Liver (tissue), 9 donors: ENCODE data around the gene NBAS. TPM values are rescaled to one million over a fixed set of nuclear protein-coding genes. Genes with fewer than 3 reads are reported as not detected.

ENCODE experiments used
- DNase-seq: peaks from one replicate; pipeline ENCODE4 v3.0.0-alpha.2; 2017; ENCODE audit warnings: low spot score
- H3K27ac ChIP-seq, 2 donors: one replicate each; pipeline ENCODE4 v1.7.0; 2013; ENCODE audit warnings: inconsistent platforms in 2 of 2, low read length in 2 of 2, control low read depth in 1 of 2, low read depth in 1 of 2, mild to moderate bottlenecking in 1 of 2
- H3K27me3 ChIP-seq, 4 donors: one replicate each; pipeline versions ENCODE4 v1.6.1 to v1.7.0; 2013; ENCODE audit warnings: low read length in 3 of 4, inconsistent platforms in 1 of 4, mild to moderate bottlenecking in 1 of 4, moderate library complexity in 1 of 4; ENCODE audit not compliant: control insufficient read depth in 4 of 4, insufficient read depth in 4 of 4
- H3K36me3 ChIP-seq, 4 donors: one replicate each; pipeline versions ENCODE4 v1.6.1 to v1.7.0; 2013; ENCODE audit warnings: low read length in 3 of 4, mild to moderate bottlenecking in 3 of 4, low read depth in 1 of 4, moderate library complexity in 1 of 4; ENCODE audit not compliant: control insufficient read depth in 4 of 4, insufficient read depth in 3 of 4
- H3K4me1 ChIP-seq, 4 donors: one replicate each; pipeline versions ENCODE4 v1.6.1 to v1.7.0; 2013; ENCODE audit warnings: low read length in 3 of 4, mild to moderate bottlenecking in 3 of 4, moderate library complexity in 1 of 4; ENCODE audit not compliant: control insufficient read depth in 4 of 4, insufficient read depth in 4 of 4
- H3K4me3 ChIP-seq, 3 donors: one replicate each; pipeline versions ENCODE4 v1.6.1 to v1.7.0; 2013; ENCODE audit warnings: low read length in 3 of 3, control low read depth in 1 of 3, low read depth in 1 of 3, mild to moderate bottlenecking in 1 of 3
- H3K9ac ChIP-seq, 2 donors: one replicate each; pipeline ENCODE4 v1.7.0; 2013; ENCODE audit warnings: low read length in 2 of 2, mild to moderate bottlenecking in 2 of 2, moderate library complexity in 2 of 2, control low read depth in 1 of 2, low read depth in 1 of 2
- H3K9me3 ChIP-seq, 4 donors: one replicate each; pipeline versions ENCODE4 v1.6.1 to v1.7.0; 2013; ENCODE audit warnings: low read length in 3 of 4; ENCODE audit not compliant: control insufficient read depth in 4 of 4
- ATF3 ChIP-seq: IDR thresholded peaks from 2 replicates; pipeline ENCODE4 v1.6.1; 2016; ENCODE audit warnings: antibody characterized with exemption
- CTCF ChIP-seq: fragments of 150-350 bp; IDR thresholded peaks from 2 replicates; pipeline ENCODE4 v1.5.1; 2017; ENCODE audit warnings: improper control_type of control experiment, low read depth, low read length; ENCODE audit not compliant: missing input control
- EGR1 ChIP-seq, 2 donors: IDR thresholded peaks; 2 replicates each; pipeline ENCODE4 v1.6.1; 2016 to 2018; ENCODE audit warnings: antibody characterized with exemption in 2 of 2, low read depth in 2 of 2
- FOXA1 ChIP-seq: IDR thresholded peaks from 2 replicates; pipeline ENCODE4 v1.6.1; 2016; ENCODE audit warnings: antibody characterized with exemption
- FOXA2 ChIP-seq: IDR thresholded peaks from 2 replicates; pipeline ENCODE4 v1.6.1; 2016; ENCODE audit warnings: antibody characterized with exemption
- HNF4A ChIP-seq, 2 donors: conservative IDR thresholded peaks; 2 replicates each; pipeline ENCODE4 v1.6.1; 2016; ENCODE audit warnings: antibody characterized with exemption in 2 of 2, mild to moderate bottlenecking in 2 of 2
- HNF4G ChIP-seq: IDR thresholded peaks from 2 replicates; pipeline ENCODE4 v1.6.1; 2016; ENCODE audit warnings: antibody characterized with exemption
- MAX ChIP-seq: IDR thresholded peaks from 2 replicates; pipeline ENCODE4 v1.6.1; 2016; ENCODE audit warnings: antibody characterized with exemption
- NR2F2 ChIP-seq: IDR thresholded peaks from 2 replicates; pipeline ENCODE4 v1.6.1; 2016; ENCODE audit warnings: antibody characterized with exemption
- REST ChIP-seq: IDR thresholded peaks from 2 replicates; pipeline ENCODE4 v1.6.1; 2016; ENCODE audit warnings: antibody characterized with exemption, mild to moderate bottlenecking
- RXRA ChIP-seq, 2 donors: IDR thresholded peaks; 2 replicates each; pipeline ENCODE4 v1.6.1; 2017 to 2018; ENCODE audit warnings: antibody characterized with exemption in 2 of 2, mild to moderate bottlenecking in 1 of 2
- SP1 ChIP-seq: IDR thresholded peaks from 2 replicates; pipeline ENCODE4 v1.6.1; 2018; ENCODE audit warnings: antibody characterized with exemption, mild to moderate bottlenecking
- TAF1 ChIP-seq: conservative IDR thresholded peaks from 2 replicates; pipeline ENCODE4 v1.6.1; 2016; ENCODE audit warnings: antibody characterized with exemption, mild to moderate bottlenecking
- YY1 ChIP-seq: IDR thresholded peaks from 2 replicates; pipeline ENCODE4 v1.6.1; 2016; ENCODE audit warnings: antibody characterized with exemption, mild to moderate bottlenecking
- ZBTB33 ChIP-seq: IDR thresholded peaks from 2 replicates; pipeline ENCODE4 v1.6.1; 2016; ENCODE audit warnings: antibody characterized with exemption
- whole genome bisulfite sequencing: extraction: QIAGEN DNeasy Blood & Tissue Kit; methylation state at CpG from one replicate; pipeline ENCODE4 v1.1.7; 2013; 5-methylcytosine and 5-hydroxymethylcytosine counted together
- polyA plus RNA-seq, 2 donors: library from polyadenylated mRNA; stranded (reverse) in 1 of 2; unstranded in 1 of 2; fragments of 200-250 nt in 1 of 2; fragments of >200 nt in 1 of 2; fragmentation: Nextera tagmentation in 1 of 2; extraction: Ambion mirVana in 1 of 2; gene quantifications; one replicate each; pipeline versions ENCODE4 v1.2.1 to v1.2.3, GENCODE V29; 2013 to 2015
- total RNA-seq, 2 donors: library from RNA; depleted of rRNA; stranded (reverse); fragments of >200 nt; gene quantifications; one replicate each; pipeline ENCODE4 v1.2.3, GENCODE V29; 2014
- donor health status: healthy.
- donor health status: healthy.
- donor health status: healthy.
- donor health status: healthy.
- donor health status: healthy.

NBAS gene
- total and polyA plus RNA-seq, 4 donors: 10.5 to 40.0 (median 18.9) TPM

GRCh38 chr2:15511686-15512085, 49.4 kb downstream of the NBAS start (continued):
- TF ChIP-seq CTCF (no peak), HNF4G (no peak), MAX (no peak), YY1 (no peak), SP1 (no peak)

- Histone ChIP-seq H3K9ac (no peak overlapping the region), H3K4me1 (no peaks in the 10 kb centered on the region), H3K27ac (no peak overlapping the region), H3K27me3 (no peaks in the 10 kb centered on the region), H3K9me3 (no peaks in the 10 kb centered on the region), H3K4me3 (no peak overlapping the region), H3K36me3 (peaks cover 0 to 16% (median 6%) of the 10 kb centered on the region in 4 donors)
- DNase-seq: no peak
- WGBS: 97% methylated on average over 1 of the region's 1 CpG
- no peak for TF ChIP-seq RXRA (IDR thresholded peaks at IDR 0.05)
- TF ChIP-seq HNF4A (conservative IDR thresholded peaks at IDR 0.05): no peak
- no peak for TF ChIP-seq ZBTB33
- TF ChIP-seq FOXA1: no peak
- no peak for TF ChIP-seq CTCF
- no peak for TF ChIP-seq TAF1
- TF ChIP-seq ATF3: no peak
- no peak for TF ChIP-seq EGR1 (IDR thresholded peaks at IDR 0.05; ENCODE audit: low read depth in 2 of 2)
- TF ChIP-seq HNF4G: no peak
- no peak for TF ChIP-seq FOXA2
- TF ChIP-seq REST: no peak
- TF ChIP-seq NR2F2: no peak
Observed at GRCh38 chr2:15510552-15510951, 50.6 kb downstream of the NBAS start.
